ENCODE results near the gene CASK. TPM values are rescaled to one million over a fixed set of nuclear protein-coding genes. Genes with fewer than 3 reads are reported as not detected.
"Not testable (repeated sequence)": the region's sequence is repeated elsewhere in the genome, so short reads cannot be mapped to it uniquely, and the experiment has no call there.

Gene CASK
- total RNA-seq, 2 donors from 2014 or later, result 19.7 to 20.4 TPM

GRCh38 chrX:41514179-41514578 is 409.2 kb downstream of the CASK start:
- Histone ChIP-seq H3K9me3 (no peaks in the 10 kb centered on the region), H3K27ac (no peak overlapping the region), H3K4me3 (no peak overlapping the region), H3K36me3 (no peaks in the 10 kb centered on the region), H3K4me1 (replicated peaks) (no peaks in the 10 kb centered on the region), H3K27me3 (replicated peaks; ENCODE audit: insufficient read depth) (no peaks in the 10 kb centered on the region)
- DNase-seq (ENCODE audit: low spot score), result no peak
- no peak for TF ChIP-seq POLR2AphosphoS5 (IDR thresholded peaks at IDR 0.05)
- no peak for TF ChIP-seq CTCF (IDR thresholded peaks at IDR 0.05)
- TF ChIP-seq POLR2A (IDR thresholded peaks at IDR 0.05), result no peak
- intact Hi-C loops (cut with DNase I), result no loop called here
- WGBS, result 80% methylated on average over 9 of the region's 9 CpGs

GRCh38 chrX:41512853-41513252 is 410.5 kb downstream of the CASK start:
- DNase-seq (ENCODE audit: low spot score); H3K4me3 ChIP-seq; H3K4me1 ChIP-seq (replicated peaks); H3K27ac ChIP-seq; H3K27me3 ChIP-seq (replicated peaks; ENCODE audit: insufficient read depth); intact Hi-C loops (cut with DNase I); H3K36me3 ChIP-seq; H3K9me3 ChIP-seq: not testable (repeated sequence)
- 88% methylated on average over 7 of the region's 7 CpGs for WGBS

GRCh38 chrX:41512394-41512793 is 411.0 kb downstream of the CASK start:
- no peaks in the 10 kb centered on the region for H3K36me3 ChIP-seq
- intact Hi-C loops (cut with DNase I), result no loop called here
- DNase-seq (ENCODE audit: low spot score), result no peak
- no peak overlapping the region for H3K27ac ChIP-seq
- H3K9me3 ChIP-seq, result no peaks in the 10 kb centered on the region
- no peaks in the 10 kb centered on the region for H3K27me3 ChIP-seq (replicated peaks; ENCODE audit: insufficient read depth)
- no peak for TF ChIP-seq POLR2A (IDR thresholded peaks at IDR 0.05)
- no peak for TF ChIP-seq POLR2AphosphoS5 (IDR thresholded peaks at IDR 0.05)
- no peak for TF ChIP-seq CTCF (IDR thresholded peaks at IDR 0.05)
- H3K4me1 ChIP-seq (replicated peaks), result no peaks in the 10 kb centered on the region
- H3K4me3 ChIP-seq, result no peak overlapping the region
- 81% methylated on average over 4 of the region's 4 CpGs for WGBS

GRCh38 chrX:41507919-41508318 is 415.4 kb downstream of the CASK start:
- DNase-seq (ENCODE audit: low spot score), result no peak
- TF ChIP-seq POLR2A (IDR thresholded peaks at IDR 0.05) (no peak), CTCF (IDR thresholded peaks at IDR 0.05) (no peak), POLR2AphosphoS5 (IDR thresholded peaks at IDR 0.05) (no peak)
- H3K27me3 ChIP-seq (replicated peaks; ENCODE audit: insufficient read depth), result no peaks in the 10 kb centered on the region
- no peaks in the 10 kb centered on the region for H3K4me1 ChIP-seq (replicated peaks)
- no peaks in the 10 kb centered on the region for H3K36me3 ChIP-seq
- no peak overlapping the region for H3K4me3 ChIP-seq
- WGBS, result 88% methylated on average over 4 of the region's 4 CpGs
- no peaks in the 10 kb centered on the region for H3K9me3 ChIP-seq
- intact Hi-C loops (cut with DNase I), result no loop called here
- H3K27ac ChIP-seq, result no peak overlapping the region

GRCh38 chrX:41502004-41502403 is 421.4 kb downstream of the CASK start:
- Histone ChIP-seq H3K27me3 (replicated peaks; ENCODE audit: insufficient read depth) (no peaks in the 10 kb centered on the region), H3K4me3 (no peak overlapping the region), H3K4me1 (replicated peaks) (no peaks in the 10 kb centered on the region), H3K36me3 (no peaks in the 10 kb centered on the region), H3K27ac (no peak overlapping the region), H3K9me3 (no peaks in the 10 kb centered on the region)
- TF ChIP-seq POLR2A (IDR thresholded peaks at IDR 0.05) (no peak), CTCF (IDR thresholded peaks at IDR 0.05) (no peak), POLR2AphosphoS5 (IDR thresholded peaks at IDR 0.05) (no peak)
- intact Hi-C loops (cut with DNase I), result no loop called here
- 100% methylated on average over 1 of the region's 1 CpG for WGBS
- no peak for DNase-seq (ENCODE audit: low spot score)

All from prostate gland (tissue), 2 donors.